Vagina (tissue), 2 donors: ENCODE data around the gene NCKAP5L. TPM values are rescaled to one million over a fixed set of nuclear protein-coding genes. Genes with fewer than 3 reads are reported as not detected.

Experiments
- DNase-seq, 2 donors: peaks; one replicate each; pipeline ENCODE4 v3.0.0-alpha.2; 2017; ENCODE audit errors: extremely low spot score in 2 of 2
- H3K27ac ChIP-seq: fragments of 200-600 bp; sonication (generic); one replicate; pipeline ENCODE4 v1.5.1; 2019
- H3K27me3 ChIP-seq: fragments of 200-600 bp; sonication (generic); one replicate; pipeline ENCODE4 v1.5.1; 2019
- H3K36me3 ChIP-seq, 2 donors: fragments of 200-600 bp; sonication (generic); one replicate each; pipeline ENCODE4 v1.5.1; 2017 to 2019
- H3K4me1 ChIP-seq: fragments of 200-600 bp; sonication (generic); one replicate; pipeline ENCODE4 v1.5.1; 2019
- H3K4me3 ChIP-seq, 2 donors: fragments of 200-600 bp; sonication (generic); 1 replicate in 1 of 2; 2 replicates in 1 of 2; pipeline ENCODE4 v1.5.1; 2016 to 2019
- H3K9me3 ChIP-seq: fragments of 200-600 bp; sonication (generic); one replicate; pipeline ENCODE4 v1.5.1; 2019
- CTCF ChIP-seq, 3 experiments: fragments of 450-650 bp in 2 of 3; fragments of 200-600 bp in 1 of 3; sonication (generic) in 1 of 3; IDR thresholded peaks; one replicate each; pipeline ENCODE4 v1.5.1; 2017 to 2019; ENCODE audit warnings: antibody characterized with exemption in 3 of 3, mild to moderate bottlenecking in 2 of 3, moderate library complexity in 2 of 3
- POLR2A ChIP-seq, 2 donors: fragments of 450-650 bp; IDR thresholded peaks; one replicate each; pipeline ENCODE4 v1.6.1; 2017; ENCODE audit warnings: antibody characterized with exemption in 2 of 2, mild to moderate bottlenecking in 2 of 2, moderate library complexity in 2 of 2
- POLR2AphosphoS5 ChIP-seq, 2 donors: sonication (generic); formaldehyde crosslinking; IDR thresholded peaks; one replicate each; pipeline ENCODE4 v1.9.0; 2017; ENCODE audit warnings: antibody characterized with exemption in 2 of 2, mild to moderate bottlenecking in 2 of 2, low read depth in 1 of 2; ENCODE audit not compliant: insufficient read depth in 1 of 2
- intact Hi-C: fragments of 100-400 bp; cut with DNase I; formaldehyde crosslinking; loops from one replicate; pipeline ENCODE4 v1.15.1; 2023
- total RNA-seq: library from RNA; depleted of rRNA; stranded (reverse); fragments of >200 nt; gene quantifications from one replicate; pipeline ENCODE4 v1.2.3, GENCODE V29; 2016

The NCKAP5L gene
- total RNA-seq, 1 donor from 2014 or later: 15.7 TPM

GRCh38 chr12:49870501-49871262 is 42.5 kb upstream of the NCKAP5L start:
- Histone ChIP-seq H3K36me3 (no peaks in the 10 kb centered on the region), H3K27ac (peak overlapping the region; percentile 85), H3K9me3 (no peaks in the 10 kb centered on the region), H3K27me3 (no peaks in the 10 kb centered on the region), H3K4me1 (peaks cover 37% of the 10 kb centered on the region), H3K4me3 (no peak overlapping the region)
- TF ChIP-seq POLR2A (IDR thresholded peaks at IDR 0.05) (no peak), CTCF (IDR thresholded peaks at IDR 0.05) (no peak), POLR2AphosphoS5 (IDR thresholded peaks at IDR 0.05; ENCODE audit: insufficient read depth in 1 of 2, low read depth in 1 of 2) (no peak)
- intact Hi-C loops: no loop called here
- DNase-seq: peak in 1 of 2 donors; percentile 82

- H3K27ac ChIP-seq: peak overlapping the region; percentile 85
- no peaks in the 10 kb centered on the region for H3K9me3 ChIP-seq
- no peak for TF ChIP-seq POLR2A (IDR thresholded peaks at IDR 0.05)
- peak; percentile 88 to 93 for DNase-seq
- no peak overlapping the region for H3K4me3 ChIP-seq
- no peaks in the 10 kb centered on the region for H3K36me3 ChIP-seq
- no peaks in the 10 kb centered on the region for H3K27me3 ChIP-seq
- intact Hi-C loops: loop anchor here (5.0 to 10.0 kb wide), 2 partner anchors 82 to 205 kb away; partner anchors contain the start of gene AQP2
- H3K4me1 ChIP-seq: peaks cover 37% of the 10 kb centered on the region
These were observed 41.7 kb upstream of the NCKAP5L start for GRCh38 chr12:49869816-49870500.

- Histone ChIP-seq H3K27ac (peak overlapping the region; percentile 85), H3K36me3 (no peaks in the 10 kb centered on the region), H3K4me3 (no peak overlapping the region), H3K4me1 (peaks cover 37% of the 10 kb centered on the region), H3K27me3 (no peaks in the 10 kb centered on the region), H3K9me3 (no peaks in the 10 kb centered on the region)
- intact Hi-C loops: loop anchor here (5.0 to 10.0 kb wide), 2 partner anchors 83 to 206 kb away; partner anchors contain the start of gene AQP2
- DNase-seq: peak in 1 of 2 donors; percentile 99
- TF ChIP-seq POLR2AphosphoS5 (IDR thresholded peaks at IDR 0.05; ENCODE audit: insufficient read depth in 1 of 2, low read depth in 1 of 2): peak; percentile 73 to 96
- no peak for TF ChIP-seq POLR2A (IDR thresholded peaks at IDR 0.05)
These were observed 41.0 kb upstream of the NCKAP5L start for GRCh38 chr12:49868952-49869815.

- Histone ChIP-seq H3K9me3 (no peaks in the 10 kb centered on the region), H3K36me3 (no peaks in the 10 kb centered on the region), H3K4me3 (no peak overlapping the region), H3K4me1 (peaks cover 37% of the 10 kb centered on the region), H3K27me3 (no peaks in the 10 kb centered on the region), H3K27ac (peak overlapping the region; percentile 85)
- intact Hi-C loops: loop anchor here (5.0 to 10.0 kb wide), 2 partner anchors 84 to 206 kb away; partner anchors contain the start of gene AQP2
- DNase-seq: no peak
- TF ChIP-seq CTCF (IDR thresholded peaks at IDR 0.05) (no peak), POLR2A (IDR thresholded peaks at IDR 0.05) (no peak), POLR2AphosphoS5 (IDR thresholded peaks at IDR 0.05; ENCODE audit: insufficient read depth in 1 of 2, low read depth in 1 of 2) (no peak)
These were observed 40.2 kb upstream of the NCKAP5L start for GRCh38 chr12:49868449-49868848.

- H3K36me3 ChIP-seq: no peaks in the 10 kb centered on the region
- H3K27ac ChIP-seq: peak overlapping the region; percentile 85
- H3K27me3 ChIP-seq: no peaks in the 10 kb centered on the region
- intact Hi-C loops: loop anchor here (5.0 to 10.0 kb wide), 2 partner anchors 85 to 207 kb away; partner anchors contain the start of gene AQP2
- H3K4me1 ChIP-seq: peaks cover 34% of the 10 kb centered on the region
- TF ChIP-seq POLR2A (IDR thresholded peaks at IDR 0.05) (no peak), CTCF (IDR thresholded peaks at IDR 0.05) (no peak), POLR2AphosphoS5 (IDR thresholded peaks at IDR 0.05; ENCODE audit: insufficient read depth in 1 of 2, low read depth in 1 of 2) (no peak)
- no peak overlapping the region for H3K4me3 ChIP-seq
- no peaks in the 10 kb centered on the region for H3K9me3 ChIP-seq
- no peak for DNase-seq
These were observed 39.5 kb upstream of the NCKAP5L start for GRCh38 chr12:49867570-49868341.
